Small intestine (tissue), 7 donors: ENCODE data around the gene TBX5. TPM values are rescaled to one million over a fixed set of nuclear protein-coding genes. Genes with fewer than 3 reads are reported as not detected.
"Not testable (repeated sequence)": the region's sequence is repeated elsewhere in the genome, so short reads cannot be mapped to it uniquely, and the experiment has no call there.

Experiments used
- DNase-seq, 2 donors: peaks; one replicate each; pipeline versions ENCODE4 v3.0.0 to v3.0.0-alpha.2; 2013
- FAIRE-seq: peaks from 2 replicates; lab custom pipeline; 2012; peaks lifted over from hg19 to GRCh38; lab: Jason Lieb, UNC
- H3K27ac ChIP-seq, 3 donors: one replicate each; pipeline ENCODE4 v1.5.1; 2013; ENCODE audit warnings: low read length in 2 of 3, mild to moderate bottlenecking in 2 of 3, control low read depth in 1 of 3, inconsistent platforms in 1 of 3, low read depth in 1 of 3, moderate library complexity in 1 of 3
- H3K27me3 ChIP-seq, 3 donors: one replicate each; pipeline ENCODE4 v1.6.1; 2013; ENCODE audit warnings: low read length in 3 of 3, inconsistent platforms in 1 of 3; ENCODE audit not compliant: control insufficient read depth in 3 of 3, insufficient read depth in 3 of 3
- H3K36me3 ChIP-seq, 3 donors: one replicate each; pipeline ENCODE4 v1.6.1; 2013; ENCODE audit warnings: low read length in 3 of 3, inconsistent platforms in 1 of 3, low read depth in 1 of 3, mild to moderate bottlenecking in 1 of 3, moderate library complexity in 1 of 3; ENCODE audit not compliant: control insufficient read depth in 3 of 3, insufficient read depth in 2 of 3
- H3K4me1 ChIP-seq, 3 donors: one replicate each; pipeline ENCODE4 v1.6.1; 2013; ENCODE audit warnings: low read length in 2 of 3, inconsistent platforms in 1 of 3, low read depth in 1 of 3, mild to moderate bottlenecking in 1 of 3, moderate library complexity in 1 of 3; ENCODE audit not compliant: control insufficient read depth in 3 of 3, insufficient read depth in 2 of 3
- H3K4me3 ChIP-seq, 3 donors: one replicate each; pipeline ENCODE4 v1.5.1; 2013; ENCODE audit warnings: low read length in 3 of 3, control low read depth in 1 of 3, inconsistent platforms in 1 of 3, low read depth in 1 of 3, mild to moderate bottlenecking in 1 of 3, moderate library complexity in 1 of 3
- H3K9me3 ChIP-seq, 2 donors: one replicate each; pipeline ENCODE4 v1.6.1; 2013; ENCODE audit warnings: low read depth in 1 of 2, low read length in 1 of 2; ENCODE audit not compliant: control insufficient read depth in 2 of 2, insufficient read depth in 1 of 2
- WGBS, 3 donors: extraction: QIAGEN DNeasy Blood & Tissue Kit; methylation state at CpG; one replicate each; pipeline ENCODE4 v1.1.7; 2013; 5-methylcytosine and 5-hydroxymethylcytosine counted together
- polyA plus RNA-seq, 4 donors: library from polyadenylated mRNA; stranded (reverse) in 3 of 4; unstranded in 1 of 4; fragments of 200-250 nt in 3 of 4; fragments of 120-200 nt in 1 of 4; gene quantifications; one replicate each; pipeline versions ENCODE4 v1.2.1 to v1.2.3, GENCODE V29; 2013
- donor health status: healthy with polysubstance abuse.
- donor health status: control.
- donor health status: control.
- donor health status: Bipolar disorder and iron deficiency.
- donor health status: healthy.

TBX5 gene
- polyA plus RNA-seq, 4 donors = not detected

DNA sequence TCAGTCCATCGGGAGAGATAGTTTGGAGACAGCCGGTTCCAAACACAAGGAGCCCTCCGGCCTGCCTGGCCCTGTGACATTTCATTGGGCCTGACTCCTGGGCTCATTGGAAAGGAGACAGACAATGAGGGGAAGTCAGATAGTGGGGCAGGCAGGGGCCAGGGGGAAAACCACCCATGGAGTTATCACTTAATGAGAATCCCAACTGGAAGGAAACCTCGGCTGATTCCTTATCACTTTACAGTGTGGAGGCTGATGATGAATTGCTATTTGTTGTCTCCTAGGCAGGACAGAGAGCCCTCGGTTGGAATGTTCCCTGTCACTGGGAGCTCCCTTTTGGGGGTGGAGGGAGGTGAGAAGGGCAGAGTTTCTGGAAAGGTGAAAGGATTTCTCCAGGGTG, 44.4 kb downstream of the TBX5 start:
- H3K4me3 ChIP-seq = no peak overlapping the region
- no peak overlapping the region for H3K27ac ChIP-seq
- DNase-seq (no peak), FAIRE-seq (no peak)
- H3K9me3 ChIP-seq = no peaks in the 10 kb centered on the region
- WGBS, 3 donors = 19 to 31% (median 28%) methylated on average over 5 of the region's 5 CpGs
- H3K27me3 ChIP-seq = peaks cover 0 to 2% (median 0%) of the 10 kb centered on the region in 3 donors
- H3K36me3 ChIP-seq = no peaks in the 10 kb centered on the region
- H3K4me1 ChIP-seq = no peaks in the 10 kb centered on the region

DNA sequence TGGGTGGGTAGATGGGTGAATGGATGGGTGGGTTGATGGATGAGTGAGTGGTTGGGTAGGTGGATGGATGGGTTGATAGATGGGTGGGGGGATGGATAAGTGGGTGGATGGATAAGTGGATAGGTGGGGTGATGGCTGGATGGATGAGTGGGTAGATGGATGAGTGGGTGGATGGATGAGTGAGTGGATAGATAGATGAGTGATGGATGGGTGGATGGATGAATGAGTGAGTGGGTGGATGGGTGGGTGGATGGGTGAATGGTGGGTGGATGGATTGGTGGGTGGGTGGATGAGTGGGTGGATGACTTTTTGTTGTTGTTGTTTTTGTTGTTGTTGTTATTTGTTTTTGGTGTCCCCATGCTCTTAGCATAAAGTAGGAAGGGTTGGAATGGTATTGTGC, 45.5 kb downstream of the TBX5 start:
- FAIRE-seq = no peak
- no peaks in the 10 kb centered on the region for H3K9me3 ChIP-seq
- no peak overlapping the region for H3K27ac ChIP-seq
- no peaks in the 10 kb centered on the region for H3K4me1 ChIP-seq
- H3K27me3 ChIP-seq = no peaks in the 10 kb centered on the region
- H3K36me3 ChIP-seq = no peaks in the 10 kb centered on the region
- no peak for DNase-seq
- H3K4me3 ChIP-seq = no peak overlapping the region

DNA sequence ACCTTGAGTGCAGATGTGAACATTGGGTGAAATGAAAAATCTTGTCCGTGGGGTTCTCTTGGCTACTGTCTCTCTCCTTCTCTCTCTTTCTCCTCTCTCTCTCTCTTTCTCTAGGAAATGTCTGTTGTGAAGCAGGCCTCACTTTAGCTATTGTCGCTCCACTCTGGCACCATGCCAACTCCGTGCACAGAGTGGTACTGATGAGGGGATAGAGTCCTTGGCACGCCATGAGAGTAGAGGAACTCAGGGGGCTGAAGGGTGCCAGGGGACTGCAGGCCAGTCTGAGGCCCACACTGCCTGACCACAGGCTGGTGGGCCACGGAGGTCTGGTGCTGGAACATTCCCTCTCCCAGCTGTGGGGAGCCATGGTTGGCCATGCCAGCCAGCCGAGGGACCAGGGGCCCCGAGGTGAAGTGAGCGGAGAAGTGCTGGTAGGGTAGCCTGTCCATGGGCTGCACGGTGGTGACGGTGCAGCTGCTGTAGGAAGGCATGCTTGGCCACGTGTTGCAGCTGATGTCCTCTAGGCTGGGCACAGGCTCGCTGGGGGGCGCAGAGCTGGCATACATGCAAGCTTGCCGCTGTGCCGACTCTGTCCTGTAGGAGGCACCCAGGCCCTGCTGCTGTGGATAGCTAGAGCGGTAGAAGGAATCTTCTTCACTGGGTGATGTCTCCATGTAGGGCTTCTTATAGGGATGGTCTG, 50.4 kb downstream of the TBX5 start:
- no peak overlapping the region for H3K27ac ChIP-seq
- no peaks in the 10 kb centered on the region for H3K36me3 ChIP-seq
- H3K4me1 ChIP-seq = no peaks in the 10 kb centered on the region
- no peak overlapping the region for H3K4me3 ChIP-seq
- no peak for DNase-seq
- 59 to 65% (median 60%) methylated on average over 16 of the region's 16 CpGs for whole genome bisulfite sequencing, 3 donors
- no peaks in the 10 kb centered on the region for H3K9me3 ChIP-seq
- H3K27me3 ChIP-seq = peaks cover 0 to 3% (median 0%) of the 10 kb centered on the region in 3 donors
- FAIRE-seq = no peak

DNA sequence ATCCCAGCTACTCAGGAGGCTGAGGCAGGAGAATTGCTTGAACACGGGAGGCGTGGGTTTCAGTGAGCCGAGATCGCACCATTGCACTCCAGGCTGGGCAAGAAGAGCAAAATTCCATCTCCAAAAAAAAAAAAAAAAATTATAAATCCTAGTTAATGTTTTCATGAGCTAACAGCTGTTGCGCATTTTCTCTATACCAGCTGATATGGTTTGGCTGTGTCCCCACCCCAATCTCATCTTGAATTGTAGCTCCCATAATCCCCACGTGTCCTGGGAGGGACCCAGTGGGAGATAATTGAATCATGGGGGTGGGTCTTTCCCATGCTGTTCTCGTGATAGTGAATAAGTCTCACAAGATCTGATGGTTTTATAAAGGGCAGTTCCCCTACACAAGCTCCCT, 56.7 kb downstream of the TBX5 start:
- not testable (repeated sequence) for H3K27ac ChIP-seq, H3K27me3 ChIP-seq, DNase-seq, H3K4me3 ChIP-seq, H3K4me1 ChIP-seq, H3K9me3 ChIP-seq, FAIRE-seq, H3K36me3 ChIP-seq
- WGBS, 3 donors = 66 to 72% (median 69%) methylated on average over 7 of the region's 7 CpGs

DNA sequence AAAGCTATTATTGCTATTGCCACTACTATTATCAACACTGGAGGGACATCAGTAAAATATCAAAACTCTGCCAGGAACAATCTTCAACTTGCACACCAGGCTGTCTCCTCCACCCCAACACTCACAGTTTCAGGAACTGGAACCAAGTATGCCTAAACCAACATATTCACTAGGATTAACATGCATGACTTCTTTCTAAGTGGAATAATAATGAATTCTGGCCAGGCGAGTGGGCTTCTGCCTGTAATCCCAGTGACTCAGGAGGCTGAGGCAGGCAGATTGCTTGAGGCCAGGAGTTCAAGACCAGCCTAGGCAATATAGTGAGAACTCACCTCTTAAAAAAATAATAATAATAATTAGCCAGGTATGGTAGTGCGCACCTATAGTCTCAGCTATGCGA, 58.1 kb downstream of the TBX5 start:
- H3K4me3 ChIP-seq = no peak overlapping the region
- H3K9me3 ChIP-seq = no peaks in the 10 kb centered on the region
- 86 to 91% (median 91%) methylated on average over 3 of the region's 3 CpGs for WGBS, 3 donors
- no peak for DNase-seq
- no peak overlapping the region for H3K27ac ChIP-seq
- no peaks in the 10 kb centered on the region for H3K27me3 ChIP-seq
- FAIRE-seq = no peak
- H3K4me1 ChIP-seq = no peaks in the 10 kb centered on the region
- no peaks in the 10 kb centered on the region for H3K36me3 ChIP-seq

DNA sequence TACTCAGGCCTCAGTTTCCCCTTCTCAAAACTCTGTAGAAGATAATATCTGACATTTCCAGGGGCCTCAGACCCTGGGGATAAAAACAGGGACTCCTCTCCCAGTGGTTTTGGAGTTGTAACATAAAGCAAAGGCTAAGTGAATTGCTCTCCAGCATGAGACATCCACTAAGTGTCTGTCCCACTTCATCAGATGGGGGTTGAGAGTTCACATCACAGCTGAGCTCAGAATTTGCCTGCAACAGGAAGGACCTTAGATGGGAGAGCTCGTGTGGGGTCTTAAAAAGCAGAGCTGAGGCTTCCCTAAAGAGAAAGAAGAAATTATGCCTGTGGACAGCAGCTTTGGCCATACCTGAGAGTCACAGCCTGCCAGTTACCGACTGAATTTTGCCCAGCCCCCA, 61.1 kb downstream of the TBX5 start:
- WGBS, 3 donors = 48 to 54% (median 51%) methylated on average over 2 of the region's 2 CpGs
- H3K4me1 ChIP-seq = no peaks in the 10 kb centered on the region
- H3K27me3 ChIP-seq = no peaks in the 10 kb centered on the region
- no peak overlapping the region for H3K27ac ChIP-seq
- H3K4me3 ChIP-seq = no peak overlapping the region
- H3K36me3 ChIP-seq = no peaks in the 10 kb centered on the region
- DNase-seq (no peak), FAIRE-seq (no peak)
- H3K9me3 ChIP-seq = peaks cover 0 to 2% of the 10 kb centered on the region in 2 donors

DNA sequence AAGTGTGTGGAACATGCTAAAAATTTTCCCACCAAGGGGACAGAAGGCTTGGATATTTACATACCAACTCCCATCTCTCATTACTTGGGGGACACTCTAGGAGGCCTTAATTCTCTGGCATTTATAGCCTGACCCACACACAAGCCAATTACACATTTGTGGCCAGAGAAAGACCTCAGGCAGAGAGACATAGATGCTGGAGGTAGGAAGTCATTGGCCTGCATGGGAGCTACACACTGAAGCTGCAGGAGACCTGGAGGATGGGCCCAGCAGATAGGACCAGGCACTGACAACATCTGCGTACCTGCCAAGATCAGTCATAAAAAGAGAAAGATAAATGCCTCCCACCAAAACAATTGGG, 61.7 kb downstream of the TBX5 start:
- H3K36me3 ChIP-seq = no peaks in the 10 kb centered on the region
- no peak overlapping the region for H3K27ac ChIP-seq
- 59 to 82% (median 76%) methylated on average over 1 of the region's 1 CpG for WGBS, 3 donors
- no peaks in the 10 kb centered on the region for H3K4me1 ChIP-seq
- H3K9me3 ChIP-seq = peaks cover 0 to 2% of the 10 kb centered on the region in 2 donors
- no peak for DNase-seq
- H3K27me3 ChIP-seq = no peaks in the 10 kb centered on the region
- H3K4me3 ChIP-seq = no peak overlapping the region
- no peak for FAIRE-seq

DNA sequence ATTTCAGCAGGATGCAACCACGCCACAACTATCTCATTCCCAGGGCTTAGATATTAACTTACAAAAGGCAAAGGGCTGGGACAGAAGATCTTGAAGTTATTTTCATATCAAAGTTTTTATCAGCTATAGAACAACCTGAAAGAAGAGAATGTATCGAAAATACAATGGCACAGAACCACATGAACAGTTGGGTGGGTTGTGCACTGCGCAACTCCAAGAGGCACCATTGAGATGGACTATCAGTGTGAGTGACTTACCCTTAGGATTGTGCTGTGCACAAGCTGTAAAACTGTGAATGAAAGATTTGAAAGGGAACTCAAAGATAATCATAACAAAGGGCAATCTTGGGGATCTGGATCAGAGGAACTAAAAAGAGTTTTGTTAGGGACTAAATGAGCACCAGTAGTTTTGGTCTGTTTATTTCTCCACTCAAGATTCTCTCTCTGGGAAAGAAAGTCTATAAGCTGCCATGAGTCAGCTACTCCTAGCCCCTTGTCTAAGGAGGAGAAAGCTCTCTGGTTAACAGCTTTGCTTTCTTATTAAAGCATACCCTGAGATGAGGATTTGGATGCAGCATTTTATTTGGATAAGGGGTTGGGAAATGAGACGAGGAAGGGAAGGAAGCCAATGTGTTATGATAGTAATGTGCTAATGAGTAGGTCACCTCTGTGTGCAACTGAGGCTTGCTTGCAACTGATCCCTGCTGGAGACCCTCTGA, 62.2 kb downstream of the TBX5 start:
- Histone ChIP-seq H3K9me3 (peaks cover 0 to 2% of the 10 kb centered on the region in 2 donors), H3K4me3 (no peak overlapping the region), H3K36me3 (no peaks in the 10 kb centered on the region), H3K4me1 (no peaks in the 10 kb centered on the region), H3K27me3 (no peaks in the 10 kb centered on the region), H3K27ac (no peak overlapping the region)
- FAIRE-seq (no peak), DNase-seq (no peak)
- WGBS, 3 donors = 63 to 77% (median 66%) methylated on average over 4 of the region's 4 CpGs
